IPS-15b (cell line): ENCODE results near the gene HUNK.

ENCODE experiments used
- H3K27me3 ChIP-seq: one replicate; pipeline ENCODE4 v1.6.1; 2013; ENCODE audit warnings: low read length; ENCODE audit not compliant: control insufficient read depth, insufficient read depth
- H3K36me3 ChIP-seq: one replicate; pipeline ENCODE4 v1.6.1; 2013; ENCODE audit warnings: low read length; ENCODE audit not compliant: control insufficient read depth, insufficient read depth
- H3K4me1 ChIP-seq: one replicate; pipeline ENCODE4 v1.6.1; 2013; ENCODE audit warnings: mild to moderate bottlenecking, low read length; ENCODE audit not compliant: control insufficient read depth, insufficient read depth
- H3K4me3 ChIP-seq: one replicate; pipeline ENCODE4 v1.5.1; 2013; ENCODE audit warnings: low read depth, low read length
- H3K9ac ChIP-seq: one replicate; pipeline ENCODE4 v1.6.1; 2013; ENCODE audit warnings: low read depth, mild to moderate bottlenecking, low read length
- H3K9me3 ChIP-seq: one replicate; pipeline ENCODE4 v1.6.1; 2013; ENCODE audit warnings: mild to moderate bottlenecking, low read length; ENCODE audit not compliant: control insufficient read depth, insufficient read depth

Gene HUNK

GRCh38 chr21:31872452-31873274 is at the start of gene HUNK:
Gene HUNK, plus strand, starts transcription at chr21:31873020. Its CDS starts 655 bp downstream, at chr21:31873675.
- Histone ChIP-seq H3K4me3 (peak within 1 kb of the TSS; percentile 78), H3K9ac (no peak within 1 kb of the TSS), H3K27me3 (peaks cover 25% of the 10 kb centered on the region)

GRCh38 chr21:31829736-31830472 is 42.9 kb upstream of the HUNK start:
- no peaks in the 10 kb centered on the region for H3K4me1 ChIP-seq
- no peak overlapping the region for H3K4me3 ChIP-seq
- no peaks in the 10 kb centered on the region for H3K36me3 ChIP-seq
- H3K9ac ChIP-seq = no peak overlapping the region
- no peaks in the 10 kb centered on the region for H3K27me3 ChIP-seq
- H3K9me3 ChIP-seq = no peaks in the 10 kb centered on the region

More at GRCh38 chr21:31872452-31873274, at the start of gene HUNK:
- Histone ChIP-seq H3K4me1 (peaks cover 6% of the 10 kb centered on the region), H3K9me3 (no peaks in the 10 kb centered on the region), H3K36me3 (no peaks in the 10 kb centered on the region)

- no peaks in the 10 kb centered on the region for H3K36me3 ChIP-seq
- H3K4me1 ChIP-seq = no peaks in the 10 kb centered on the region
- H3K9me3 ChIP-seq = no peaks in the 10 kb centered on the region
- no peak overlapping the region for H3K9ac ChIP-seq
- no peaks in the 10 kb centered on the region for H3K27me3 ChIP-seq
- H3K4me3 ChIP-seq = no peak overlapping the region
Observed at GRCh38 chr21:31830701-31831100, 42.1 kb upstream of the HUNK start.

- Histone ChIP-seq H3K36me3 (no peaks in the 10 kb centered on the region), H3K27me3 (no peaks in the 10 kb centered on the region), H3K4me1 (no peaks in the 10 kb centered on the region), H3K9ac (no peak overlapping the region), H3K9me3 (no peaks in the 10 kb centered on the region), H3K4me3 (no peak overlapping the region)
Observed at GRCh38 chr21:31837041-31837440, 35.8 kb upstream of the HUNK start.

GRCh38 chr21:31837618-31838390 is 35.0 kb upstream of the HUNK start:
- Histone ChIP-seq H3K4me1 (no peaks in the 10 kb centered on the region), H3K36me3 (no peaks in the 10 kb centered on the region), H3K4me3 (no peak overlapping the region), H3K27me3 (no peaks in the 10 kb centered on the region), H3K9me3 (no peaks in the 10 kb centered on the region), H3K9ac (no peak overlapping the region)

- Histone ChIP-seq H3K36me3 (no peaks in the 10 kb centered on the region), H3K27me3 (no peaks in the 10 kb centered on the region), H3K4me1 (no peaks in the 10 kb centered on the region), H3K9me3 (no peaks in the 10 kb centered on the region), H3K4me3 (no peak overlapping the region), H3K9ac (no peak overlapping the region)
Observed at GRCh38 chr21:31838586-31839355, 34.0 kb upstream of the HUNK start.

GRCh38 chr21:31844206-31844605 is 28.6 kb upstream of the HUNK start:
- H3K9ac ChIP-seq = no peak overlapping the region
- no peaks in the 10 kb centered on the region for H3K36me3 ChIP-seq
- H3K4me1 ChIP-seq = peaks cover 3% of the 10 kb centered on the region
- no peaks in the 10 kb centered on the region for H3K27me3 ChIP-seq
- H3K4me3 ChIP-seq = no peak overlapping the region
- no peaks in the 10 kb centered on the region for H3K9me3 ChIP-seq

GRCh38 chr21:31845151-31845729 is 27.6 kb upstream of the HUNK start:
- Histone ChIP-seq H3K9ac (no peak overlapping the region), H3K9me3 (no peaks in the 10 kb centered on the region), H3K4me3 (no peak overlapping the region), H3K36me3 (no peaks in the 10 kb centered on the region), H3K27me3 (no peaks in the 10 kb centered on the region), H3K4me1 (peaks cover 3% of the 10 kb centered on the region)

- H3K9me3 ChIP-seq = no peaks in the 10 kb centered on the region
- H3K4me1 ChIP-seq = peaks cover 3% of the 10 kb centered on the region
- no peaks in the 10 kb centered on the region for H3K27me3 ChIP-seq
- H3K9ac ChIP-seq = no peak overlapping the region
- H3K4me3 ChIP-seq = no peak overlapping the region
- H3K36me3 ChIP-seq = no peaks in the 10 kb centered on the region
Observed at GRCh38 chr21:31846690-31847089, 26.1 kb upstream of the HUNK start.

- no peaks in the 10 kb centered on the region for H3K27me3 ChIP-seq
- H3K9ac ChIP-seq = no peak overlapping the region
- H3K4me3 ChIP-seq = no peak overlapping the region
- no peaks in the 10 kb centered on the region for H3K36me3 ChIP-seq
- peaks cover 3% of the 10 kb centered on the region for H3K4me1 ChIP-seq
- H3K9me3 ChIP-seq = no peaks in the 10 kb centered on the region
Observed at GRCh38 chr21:31847761-31848160, 25.1 kb upstream of the HUNK start.
